NCI-H526 (cell line): ENCODE measurements around the gene CCNY.

Source experiments
- DNase-seq, 2 experiments: peaks; one replicate each; lab custom pipeline; 2025; lab: John Stamatoyannopoulos, UW

The CCNY gene

GRCh38 chr10:35355971-35356724 lies 19.8 kb downstream of the CCNY start:
- no peak for DNase-seq

- DNase-seq = no peak
These were observed 20.4 kb downstream of the CCNY start for GRCh38 chr10:35356725-35357092.

GRCh38 chr10:35359056-35359455 lies 22.7 kb downstream of the CCNY start:
- no peak for DNase-seq

GRCh38 chr10:35359873-35360272 lies 23.6 kb downstream of the CCNY start:
- no peak for DNase-seq

GRCh38 chr10:35362701-35363350 lies 26.5 kb downstream of the CCNY start:
- no peak for DNase-seq

- no peak for DNase-seq
These were observed 27.3 kb downstream of the CCNY start for GRCh38 chr10:35363587-35363986.

- peak in 1 of 2 experiments; percentile 0 for DNase-seq
These were observed 28.5 kb downstream of the CCNY start for GRCh38 chr10:35364808-35365207.

GRCh38 chr10:35365994-35366393 lies 29.7 kb downstream of the CCNY start:
- no peak for DNase-seq

- no peak for DNase-seq
These were observed 31.0 kb downstream of the CCNY start for GRCh38 chr10:35367107-35367859.

GRCh38 chr10:35367982-35368381 lies 31.7 kb downstream of the CCNY start:
- DNase-seq = no peak

- DNase-seq = no peak
These were observed 32.3 kb downstream of the CCNY start for GRCh38 chr10:35368485-35369048.

- DNase-seq = no peak
These were observed 32.8 kb downstream of the CCNY start for GRCh38 chr10:35369049-35369611.

- DNase-seq = no peak
These were observed 35.4 kb downstream of the CCNY start for GRCh38 chr10:35371731-35372130.

- DNase-seq = no peak
These were observed 36.0 kb downstream of the CCNY start for GRCh38 chr10:35372329-35372728.

- DNase-seq = no peak
These were observed 38.9 kb downstream of the CCNY start for GRCh38 chr10:35375091-35375765.

GRCh38 chr10:35377050-35377728 lies 40.9 kb downstream of the CCNY start:
- DNase-seq = no peak

GRCh38 chr10:35378541-35379210 lies 42.4 kb downstream of the CCNY start:
- no peak for DNase-seq

- no peak for DNase-seq
These were observed 43.2 kb downstream of the CCNY start for GRCh38 chr10:35379226-35380137.

GRCh38 chr10:35382096-35382495 lies 45.8 kb downstream of the CCNY start:
- DNase-seq = no peak
